22Rv1 (cell line): ENCODE measurements around the gene RGS6.

Experiments
- H3K27ac ChIP-seq: fragments of 450-650 bp; 2 replicates; pipeline ENCODE4 v1.5.1; 2017
- CTCF ChIP-seq: fragments of 450-650 bp; IDR thresholded peaks from 2 replicates; pipeline ENCODE4 v1.5.1; 2017; ENCODE audit warnings: mild to moderate bottlenecking
- ZFX ChIP-seq: fragments of 450-650 bp; IDR thresholded peaks from 2 replicates; pipeline ENCODE4 v1.6.1; 2017; ENCODE audit warnings: antibody characterized with exemption, borderline replicate concordance

RGS6 gene

DNA sequence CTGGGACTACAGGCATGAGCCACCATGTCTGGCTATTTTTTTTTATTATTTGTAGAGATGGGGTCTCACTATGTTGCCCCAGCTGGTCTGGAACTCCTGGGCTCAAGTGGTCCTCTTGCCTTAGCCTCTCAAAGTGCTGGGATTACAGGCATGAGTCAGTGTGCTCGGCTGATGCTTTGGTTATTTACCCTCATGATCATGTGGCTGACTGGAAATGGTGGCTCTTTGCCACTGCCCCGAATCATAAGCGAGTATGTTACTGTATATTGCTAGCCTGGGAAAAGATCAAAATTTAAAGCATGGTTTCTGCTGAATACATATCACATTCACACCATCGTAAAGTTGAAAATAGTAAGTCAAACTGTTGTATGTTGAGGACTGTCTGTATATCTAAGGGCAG lies 101.1 kb downstream of the RGS6 start:
- TF ChIP-seq CTCF = no peak
- no peak for TF ChIP-seq ZFX
- no peak overlapping the region for H3K27ac ChIP-seq

GRCh38 chr14:72040528-72040927 lies 108.3 kb downstream of the RGS6 start:
- H3K27ac ChIP-seq = no peak overlapping the region
- TF ChIP-seq ZFX (no peak), CTCF (no peak)

DNA sequence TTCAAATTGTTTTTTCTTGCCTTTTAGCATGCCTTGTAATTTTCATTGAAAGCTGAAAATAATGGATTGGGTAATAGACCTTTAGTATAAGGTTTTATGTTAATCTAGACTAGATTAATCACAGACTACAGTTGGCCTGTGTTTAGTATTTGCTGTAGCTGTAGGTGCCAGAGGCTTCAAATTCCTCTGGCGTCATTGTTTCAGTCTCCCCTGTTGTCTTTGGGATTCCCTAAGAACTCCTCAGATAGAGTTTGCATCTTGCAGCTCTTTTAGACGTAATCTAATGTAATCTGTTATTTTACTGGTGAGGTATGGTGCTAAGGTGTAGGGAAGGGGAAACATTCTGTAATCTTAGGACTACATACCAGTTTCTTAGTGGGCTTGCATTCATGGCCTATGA lies 113.0 kb downstream of the RGS6 start:
- no peak for TF ChIP-seq CTCF
- TF ChIP-seq ZFX = no peak
- no peak overlapping the region for H3K27ac ChIP-seq

DNA sequence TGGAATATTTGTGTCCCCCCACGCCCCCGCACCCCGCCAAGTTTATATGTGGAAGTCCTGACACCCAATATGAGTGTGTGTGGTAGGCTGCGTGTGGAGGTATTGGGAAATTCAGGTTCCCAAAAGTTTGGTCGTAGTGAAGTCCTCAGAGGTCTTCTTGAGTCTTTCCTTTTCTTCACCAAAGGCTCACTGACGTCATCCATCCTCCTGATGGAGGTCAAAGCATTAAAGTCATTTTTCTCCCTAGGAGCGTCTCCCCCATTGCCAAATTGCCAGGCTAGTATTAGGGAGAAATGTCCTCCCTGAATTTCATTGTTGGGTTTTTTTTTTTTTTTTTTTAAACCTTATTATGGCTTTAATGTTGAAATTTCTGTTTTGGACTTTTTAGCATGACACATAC lies 113.7 kb downstream of the RGS6 start:
- H3K27ac ChIP-seq = no peak overlapping the region
- TF ChIP-seq CTCF = no peak
- no peak for TF ChIP-seq ZFX

DNA sequence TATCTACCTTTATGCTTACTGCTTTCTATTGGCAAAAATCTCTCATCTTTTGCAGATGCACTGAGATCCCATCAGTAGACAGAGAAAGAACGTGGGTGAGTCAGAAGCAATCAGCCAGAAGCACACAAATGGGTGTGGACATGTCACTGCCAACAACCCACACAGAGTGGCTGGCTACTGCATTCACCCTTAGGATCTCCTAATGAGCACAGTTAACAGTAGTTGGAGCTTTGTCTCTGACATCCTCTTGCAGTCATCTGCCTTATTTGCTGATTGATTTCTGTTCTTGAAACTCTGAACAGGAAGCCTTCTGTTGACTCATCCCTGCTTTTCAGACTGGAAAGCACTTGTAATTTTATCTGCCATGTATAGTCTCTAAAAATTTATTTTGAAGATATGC lies 117.2 kb downstream of the RGS6 start:
- no peak for TF ChIP-seq CTCF
- TF ChIP-seq ZFX = no peak

DNA sequence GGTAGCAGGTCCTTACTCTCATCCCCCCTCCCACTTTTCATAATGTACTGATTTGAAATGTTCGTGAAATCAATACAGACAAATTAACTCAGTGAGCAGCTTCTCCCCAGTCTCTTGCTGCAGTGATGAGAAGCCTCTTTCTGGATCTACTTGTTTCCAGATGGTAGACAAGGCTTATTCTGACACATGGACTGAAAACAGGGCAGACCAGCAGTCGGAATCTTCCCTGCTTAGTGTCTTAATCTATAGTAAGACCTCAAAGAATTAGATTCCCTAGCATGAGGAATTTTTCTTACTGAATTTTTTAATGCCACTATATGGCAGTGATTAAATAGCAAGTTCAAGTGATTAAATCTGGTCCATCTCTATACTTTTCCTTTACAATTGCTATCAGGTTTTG lies 120.1 kb downstream of the RGS6 start:
- no peak for TF ChIP-seq ZFX
- TF ChIP-seq CTCF = no peak
- H3K27ac ChIP-seq = no peak overlapping the region

More for the DNA sequence above, 117.2 kb downstream of the RGS6 start:
- H3K27ac ChIP-seq = no peak overlapping the region

- no peak overlapping the region for H3K27ac ChIP-seq
- TF ChIP-seq ZFX (no peak), CTCF (no peak)
Observed at GRCh38 chr14:72053651-72054050, 121.4 kb downstream of the RGS6 start.
